ENCODE data around the gene PRPF8.
A peak's percentile ranks its signal among the peaks of the same experiment; 100 is the strongest.

Gene PRPF8

GRCh38 chr17:1627182-1627981 lies 57.3 kb downstream of the PRPF8 start:
- DNase-seq, result no peak

DNA sequence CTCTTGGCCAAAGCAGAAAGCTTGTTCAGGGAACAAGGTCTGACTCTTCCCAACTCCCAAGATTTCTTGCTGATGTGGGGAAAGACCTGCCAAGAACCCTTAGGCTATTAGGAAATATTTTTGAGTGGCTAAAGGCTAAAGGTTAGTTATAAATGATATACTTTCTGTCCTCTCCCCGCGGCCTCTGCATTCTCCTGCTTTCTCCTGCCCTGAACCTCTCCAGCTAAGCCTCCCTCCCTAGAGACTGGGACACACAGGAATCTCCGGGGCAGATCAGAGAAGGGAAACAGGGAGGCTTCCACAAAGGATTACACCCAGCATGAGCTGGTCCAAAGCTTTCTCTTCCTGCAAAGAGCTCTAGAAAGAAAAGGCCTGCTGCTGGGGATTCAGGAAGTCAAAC lies 58.3 kb downstream of the PRPF8 start:
- DNase-seq, result no peak

DNA sequence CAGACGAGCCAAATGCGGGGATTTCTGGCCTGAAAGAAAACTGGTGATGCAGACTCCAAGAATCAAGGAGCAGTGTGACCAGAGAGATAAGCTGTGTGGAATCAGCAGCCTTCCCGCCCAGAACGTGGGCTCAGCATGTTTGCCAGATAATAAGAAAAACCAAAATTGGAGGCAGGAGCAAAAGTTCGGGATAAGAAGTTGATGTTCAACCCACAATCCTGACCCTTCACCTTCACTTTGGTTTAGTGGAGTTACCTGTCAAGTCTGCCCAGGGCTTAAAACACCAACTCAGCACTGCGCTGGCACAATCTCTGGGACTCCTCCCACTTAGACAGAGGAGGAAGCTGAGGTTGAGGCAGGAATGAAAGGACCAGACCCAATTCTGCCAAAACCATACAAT lies 59.1 kb downstream of the PRPF8 start:
- DNase-seq, result no peak

DNA sequence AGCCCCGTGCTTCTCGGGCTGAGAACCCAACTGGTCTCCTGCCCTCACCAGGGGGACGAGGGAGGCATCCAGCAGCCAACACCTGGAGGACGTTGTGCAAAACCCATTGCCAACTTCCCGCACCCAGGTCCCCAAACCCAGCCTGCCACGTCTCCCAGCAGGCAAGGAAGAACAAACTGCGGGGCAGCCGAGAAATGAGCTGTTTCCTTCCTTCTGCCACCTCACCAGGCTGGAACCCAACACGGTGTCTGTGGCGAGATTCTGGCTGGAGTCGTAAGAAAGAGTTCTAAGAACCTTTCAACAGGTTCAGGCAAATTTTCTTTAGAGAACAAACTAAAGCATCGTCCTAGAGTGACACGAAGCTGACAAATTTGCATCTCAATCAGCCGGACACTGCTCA lies 59.6 kb downstream of the PRPF8 start:
- no peak for DNase-seq

DNA sequence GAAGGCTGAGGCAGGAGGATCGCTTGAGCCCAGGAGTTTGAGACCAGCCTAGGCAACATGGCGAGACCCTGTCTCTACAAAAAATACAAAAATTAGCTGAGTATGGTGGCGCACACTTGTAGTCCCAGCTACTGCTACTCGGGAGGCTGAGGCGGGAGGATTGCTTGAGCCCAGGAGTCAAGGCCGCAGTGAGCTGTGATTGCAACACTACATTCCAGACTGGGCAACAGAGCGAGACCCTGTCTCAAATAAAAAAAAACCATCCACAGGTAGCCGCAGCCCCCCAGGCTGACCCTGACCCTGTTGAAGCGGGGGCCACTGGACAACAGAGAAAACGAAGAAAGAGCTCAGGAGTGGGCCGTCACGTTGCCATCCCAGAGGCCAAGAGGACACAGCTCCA lies 60.0 kb downstream of the PRPF8 start:
- DNase-seq, result no peak

- DNase-seq, result no peak
Measured at GRCh38 chr17:1623057-1623630, 61.5 kb downstream of the PRPF8 start.

DNA sequence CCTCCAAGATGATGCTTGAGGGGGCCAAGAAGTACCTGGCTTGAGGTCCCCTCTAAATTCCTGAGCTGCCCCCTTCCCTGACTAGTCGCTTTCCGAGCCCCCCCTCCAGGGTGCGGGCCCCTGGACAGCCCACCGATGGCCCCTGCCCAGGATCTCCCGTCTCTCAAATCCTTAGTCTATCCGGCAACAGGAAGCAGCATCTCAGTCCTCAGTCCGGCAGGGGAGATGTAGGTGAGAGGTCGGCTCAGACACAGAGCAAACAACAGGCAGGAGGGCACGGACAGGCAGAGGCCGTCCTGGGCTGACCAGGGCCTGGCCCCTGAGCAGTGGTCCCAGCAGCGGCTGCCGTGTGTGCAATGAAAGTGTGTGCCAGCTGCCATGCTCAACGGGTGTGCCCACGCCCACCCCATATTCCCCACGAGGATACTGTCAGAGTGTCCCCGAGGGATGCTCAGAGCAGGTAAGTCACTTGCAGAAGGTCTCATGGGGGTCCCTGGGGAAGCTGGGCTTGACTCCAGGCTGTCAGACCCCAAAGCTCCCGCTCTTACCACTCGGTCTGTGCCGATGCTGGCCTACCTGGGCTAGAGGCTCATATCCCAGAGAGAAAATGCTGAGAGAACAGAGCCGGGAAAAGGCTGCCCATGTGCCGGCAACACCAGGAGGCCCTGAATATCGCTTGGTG lies 63.3 kb downstream of the PRPF8 start:
- no peak for DNase-seq

DNA sequence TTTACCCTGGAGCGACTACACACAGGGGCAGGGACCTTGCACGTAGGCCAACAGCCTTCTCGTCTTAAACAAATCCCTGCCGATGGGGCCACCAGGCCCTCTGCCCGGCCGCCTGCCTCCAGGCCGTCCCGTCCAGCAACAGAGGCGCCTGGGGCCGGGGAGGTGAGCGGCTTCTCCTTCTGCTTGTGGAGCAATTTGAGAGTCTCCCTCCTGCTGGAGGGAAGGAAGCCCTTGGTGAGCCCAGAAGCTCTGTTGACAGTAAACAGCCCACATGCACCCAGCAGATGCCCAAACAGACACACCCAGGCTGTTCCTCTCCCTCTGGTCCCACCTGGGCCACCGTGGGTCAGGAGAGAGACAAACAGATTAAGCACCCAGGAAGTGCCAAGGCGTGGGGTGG lies 64.2 kb downstream of the PRPF8 start:
- DNase-seq, result no peak

DNA sequence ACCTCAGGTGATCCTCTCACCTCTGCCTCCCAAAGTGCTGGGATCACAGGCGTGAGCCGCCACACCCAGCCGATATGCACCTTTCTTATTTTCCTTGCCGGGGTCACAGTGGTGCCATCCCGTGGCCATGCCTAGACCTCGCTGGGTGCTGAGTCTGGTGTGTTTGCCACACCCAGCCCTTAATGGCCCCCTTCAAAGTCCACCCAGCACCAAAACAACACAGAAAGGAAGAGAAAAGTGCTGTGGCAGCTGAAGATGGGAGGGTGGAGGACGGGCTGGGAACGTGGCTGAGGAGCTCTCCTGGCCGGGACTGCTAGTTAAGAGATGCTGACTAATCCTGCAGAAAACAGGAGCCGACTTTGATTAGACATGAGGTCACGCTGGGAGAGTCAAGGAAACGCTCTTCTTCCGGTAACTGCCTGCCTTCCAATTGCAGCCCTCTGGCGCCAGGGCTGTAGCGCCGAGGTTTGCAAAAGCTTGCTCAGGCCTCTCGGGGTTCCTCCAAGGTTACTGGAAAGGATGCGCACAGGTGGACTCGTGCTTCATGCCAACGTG lies 67.0 kb downstream of the PRPF8 start:
- no peak for DNase-seq

GRCh38 chr17:1616101-1616500 lies 68.6 kb downstream of the PRPF8 start:
- DNase-seq, result no peak

GRCh38 chr17:1612400-1612799 lies 72.3 kb downstream of the PRPF8 start:
- no peak for DNase-seq

DNA sequence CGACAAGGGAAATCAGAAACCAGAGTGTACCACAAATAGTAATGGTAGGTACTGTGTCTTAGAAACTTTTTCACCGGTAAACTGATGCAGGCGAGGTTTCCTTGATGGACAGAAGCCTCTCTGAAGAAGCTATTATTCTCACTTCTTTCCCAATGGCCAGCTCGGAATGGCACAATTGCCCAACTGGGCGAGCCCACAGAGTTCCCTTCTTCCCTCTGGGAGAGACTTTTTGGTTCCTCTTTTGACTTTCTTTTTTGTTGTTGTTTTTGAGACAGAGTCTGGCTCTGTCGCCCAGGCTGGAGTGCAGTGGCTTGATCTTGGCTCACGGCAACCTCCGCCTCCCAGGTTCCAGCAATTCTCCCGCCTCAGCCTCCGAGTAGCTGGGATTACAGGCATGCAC lies 73.0 kb downstream of the PRPF8 start:
- no peak for DNase-seq

DNA sequence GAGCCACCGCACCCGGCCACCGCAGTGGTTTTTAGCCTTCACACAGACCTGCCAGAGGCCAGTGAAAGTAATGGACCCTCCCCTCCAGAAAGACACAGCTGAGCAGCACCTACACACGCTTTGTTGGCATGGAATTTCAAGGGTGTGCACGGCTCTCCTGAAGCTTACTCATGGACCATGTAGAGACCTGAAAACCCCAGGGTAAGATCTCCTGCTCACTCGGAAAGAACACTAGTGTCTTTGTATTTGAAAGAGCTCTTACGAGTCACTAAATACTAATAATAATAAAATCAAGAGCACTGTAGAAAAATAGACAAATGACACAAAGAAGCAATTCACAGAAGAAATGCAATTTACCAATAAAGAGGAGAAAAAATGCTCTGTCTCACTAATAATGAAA lies 76.0 kb downstream of the PRPF8 start:
- DNase-seq, result no peak

DNA sequence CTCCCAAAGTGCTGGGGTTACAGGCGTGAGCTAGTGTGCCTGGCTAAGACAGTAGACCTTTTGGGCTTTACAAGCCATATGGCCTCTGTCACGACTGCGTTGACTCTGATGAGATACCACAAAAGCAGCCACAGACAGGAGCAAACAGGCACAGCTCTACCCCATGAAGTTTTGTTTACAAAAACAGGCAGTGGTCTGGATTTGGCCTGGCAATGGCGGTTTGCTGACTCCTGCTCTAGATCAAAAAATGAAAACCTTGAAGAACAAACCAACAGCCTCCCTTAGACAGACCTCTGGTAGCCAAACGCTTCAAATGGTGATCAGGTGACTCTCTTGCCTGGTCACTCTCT lies 76.7 kb downstream of the PRPF8 start:
- no peak for DNase-seq

DNA sequence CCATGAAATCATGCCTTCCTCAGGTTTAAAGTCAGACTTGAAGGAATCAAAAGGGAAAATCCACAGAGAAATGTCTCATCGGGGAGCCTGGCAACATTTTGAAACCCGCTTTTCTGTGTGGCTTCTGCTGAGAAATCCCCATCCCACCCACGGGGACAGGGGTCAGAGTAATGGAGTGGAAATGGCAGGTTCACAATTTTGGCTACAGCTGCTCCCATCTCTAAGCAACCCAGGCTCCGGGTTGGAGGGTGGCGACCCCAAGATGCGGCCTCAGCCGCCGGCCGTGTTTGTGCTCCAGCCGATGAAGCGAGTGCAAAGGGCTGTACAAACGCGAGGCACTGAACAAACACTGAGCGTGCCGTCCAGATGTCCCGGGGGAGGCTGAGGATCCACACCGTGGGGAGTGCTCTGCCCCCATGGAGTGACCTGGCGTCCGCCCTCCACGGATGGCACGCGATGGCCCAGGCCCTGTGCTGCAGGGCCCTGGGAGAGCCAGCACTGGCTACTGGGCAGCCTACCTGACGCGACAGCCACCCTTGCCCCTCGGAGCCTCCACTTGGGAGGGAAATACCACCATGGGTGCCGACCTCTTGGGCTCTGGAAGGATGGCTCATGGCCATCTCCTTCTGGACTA lies 78.2 kb downstream of the PRPF8 start:
- peak; percentile 49 for DNase-seq

DNA sequence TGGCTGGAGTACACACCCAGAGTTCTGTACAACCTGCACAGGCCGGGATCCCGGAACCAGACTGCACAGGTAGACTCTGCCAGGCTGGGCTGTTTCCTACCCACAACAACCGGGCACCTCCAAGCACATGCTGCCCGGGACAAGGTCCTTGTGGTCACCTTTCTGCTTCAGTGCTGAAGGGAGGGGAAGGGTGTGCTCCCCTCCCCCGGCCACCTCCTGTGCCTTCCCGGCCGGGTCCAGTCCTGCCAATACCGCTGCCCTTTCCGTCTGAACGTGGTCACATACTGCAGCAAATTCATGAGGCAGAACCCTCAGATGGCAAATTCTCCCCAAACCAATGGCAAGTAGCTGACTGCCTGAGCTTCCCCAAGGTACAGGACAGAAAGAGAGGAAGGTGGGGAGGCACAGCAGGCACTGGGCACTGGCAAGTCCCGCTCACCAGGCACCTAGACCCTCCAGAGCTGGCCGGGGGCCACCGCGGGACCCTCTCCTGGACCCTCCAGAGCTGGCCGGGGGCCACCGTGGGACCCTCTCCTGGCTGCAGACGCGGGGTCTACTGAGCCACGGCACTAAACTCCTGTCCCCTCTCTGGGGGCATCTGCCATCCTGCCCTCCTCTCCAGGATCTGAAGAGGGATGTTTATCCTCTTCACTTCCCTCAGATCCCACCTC lies 78.9 kb downstream of the PRPF8 start:
- DNase-seq, result peak; percentile 63

DNA sequence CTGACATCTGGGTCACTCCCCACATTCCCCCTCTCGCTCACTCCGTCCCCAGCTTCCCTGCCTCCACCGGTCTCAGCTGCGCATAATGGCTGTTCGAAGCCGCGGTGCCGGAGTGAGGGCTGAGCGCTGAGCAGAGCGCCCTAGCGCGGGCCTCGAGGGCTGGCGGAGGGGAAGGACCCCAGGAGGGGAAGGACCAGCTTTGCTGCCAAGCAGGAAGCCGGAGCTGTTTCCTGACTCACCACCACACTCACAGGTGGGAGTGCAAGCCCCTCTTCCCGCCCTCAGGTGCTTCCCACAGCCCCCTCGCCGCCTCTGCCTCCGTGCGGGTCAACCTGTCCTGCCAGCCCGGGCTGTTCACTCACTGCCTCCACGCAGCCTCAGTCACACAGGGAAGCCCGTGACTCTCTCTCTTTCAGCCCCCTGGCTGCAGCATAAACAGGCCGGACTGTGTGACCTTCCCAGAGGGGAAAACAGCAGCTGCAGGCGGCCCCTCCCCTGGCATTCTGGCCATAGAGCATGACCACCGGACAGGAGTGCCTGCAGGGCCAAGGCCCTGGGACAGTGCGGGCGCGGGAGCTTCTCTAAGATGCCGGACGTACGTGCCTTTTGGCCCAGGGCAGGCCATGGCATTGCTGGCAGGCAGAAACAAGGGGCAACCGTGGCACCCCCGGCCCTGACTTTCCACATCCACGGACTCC lies 79.7 kb downstream of the PRPF8 start:
- peak; percentile 76 for DNase-seq

GRCh38 chr17:1601571-1601970 lies 83.1 kb downstream of the PRPF8 start:
- no peak for DNase-seq

All from right kidney (tissue), 1 donor.